RWPE2 (cell line): ENCODE measurements around the gene ENTREP3.
"Not testable (repeated sequence)": the region's sequence is repeated elsewhere in the genome, so short reads cannot be mapped to it uniquely, and the experiment has no call there.

Source experiments
- ATAC-seq: fragments of 200-7000 bp; cut with Tn5 transposase; 3 replicates; pipeline ENCODE4 v1.9.1; 2021; ENCODE audit warnings: low read depth
- DNase-seq: peaks from one replicate; pipeline ENCODE4 v3.0.0-alpha.2; 2020; ENCODE audit warnings: low spot score
- H3K27ac ChIP-seq: fragments of 450-650 bp; 2 replicates; pipeline ENCODE4 v1.5.1; 2017; ENCODE audit warnings: mild to moderate bottlenecking; ENCODE audit not compliant: poor library complexity, severe bottlenecking
- H3K27me3 ChIP-seq: fragments of 250-450 bp; sonication (Bioruptor Pico); 2 replicates; pipeline ENCODE4 v1.5.1; 2021; ENCODE audit warnings: mild to moderate bottlenecking, moderate library complexity; ENCODE audit not compliant: insufficient read depth, poor library complexity, severe bottlenecking
- H3K36me3 ChIP-seq: fragments of 250-450 bp; sonication (Bioruptor Pico); 2 replicates; pipeline ENCODE4 v1.5.1; 2020; ENCODE audit warnings: low read depth, mild to moderate bottlenecking, moderate library complexity
- H3K4me1 ChIP-seq: fragments of 250-450 bp; sonication (Bioruptor Pico); 2 replicates; pipeline ENCODE4 v1.5.1; 2021; ENCODE audit warnings: mild to moderate bottlenecking, moderate library complexity; ENCODE audit not compliant: insufficient read depth, poor library complexity, severe bottlenecking
- H3K4me3 ChIP-seq: fragments of 250-450 bp; sonication (Bioruptor Pico); 2 replicates; pipeline ENCODE4 v1.5.1; 2021; ENCODE audit warnings: mild to moderate bottlenecking, moderate library complexity; ENCODE audit not compliant: severe bottlenecking
- H3K9me3 ChIP-seq: fragments of 250-450 bp; sonication (Bioruptor Pico); 2 replicates; pipeline ENCODE4 v1.5.1; 2021; ENCODE audit warnings: mild to moderate bottlenecking, moderate library complexity; ENCODE audit not compliant: severe bottlenecking
- CTCF ChIP-seq: fragments of 450-650 bp; IDR thresholded peaks from one replicate; pipeline ENCODE4 v1.5.1; 2017; ENCODE audit warnings: mild to moderate bottlenecking, moderate library complexity; ENCODE audit not compliant: poor library complexity, severe bottlenecking

The ENTREP3 gene

GRCh38 chr1:155247667-155248553, 7.4 kb downstream of the ENTREP3 start:
- no peak overlapping the region for H3K4me3 ChIP-seq
- no peak overlapping the region for H3K27ac ChIP-seq
- ATAC-seq (no peak), DNase-seq (no peak)
- no peaks in the 10 kb centered on the region for H3K4me1 ChIP-seq
- TF ChIP-seq CTCF = no peak
- no peaks in the 10 kb centered on the region for H3K27me3 ChIP-seq
- peaks cover 31% of the 10 kb centered on the region for H3K36me3 ChIP-seq
- H3K9me3 ChIP-seq = no peaks in the 10 kb centered on the region

GRCh38 chr1:155246796-155247195, 8.5 kb downstream of the ENTREP3 start:
- not testable (repeated sequence) for H3K4me1 ChIP-seq, ATAC-seq, H3K27ac ChIP-seq, DNase-seq, H3K27me3 ChIP-seq, H3K4me3 ChIP-seq, H3K9me3 ChIP-seq
- H3K36me3 ChIP-seq = peaks cover 30% of the 10 kb centered on the region

- Histone ChIP-seq H3K27me3 (no peaks in the 10 kb centered on the region), H3K4me1 (peaks cover 5% of the 10 kb centered on the region), H3K4me3 (peak overlapping the region; percentile 48), H3K9me3 (no peaks in the 10 kb centered on the region), H3K27ac (peak overlapping the region; percentile 66), H3K36me3 (peaks cover 23% of the 10 kb centered on the region)
- ATAC-seq (no peak), DNase-seq (no peak)
- TF ChIP-seq CTCF = no peak
Measured at GRCh38 chr1:155245163-155245524, 10.1 kb downstream of the ENTREP3 start.

GRCh38 chr1:155244368-155245162, 10.7 kb downstream of the ENTREP3 start:
- Histone ChIP-seq H3K4me1 (peaks cover 5% of the 10 kb centered on the region), H3K9me3 (no peaks in the 10 kb centered on the region), H3K27me3 (no peaks in the 10 kb centered on the region), H3K27ac (peak overlapping the region; percentile 66), H3K36me3 (peaks cover 20% of the 10 kb centered on the region), H3K4me3 (peak overlapping the region; percentile 48)
- DNase-seq = peak; percentile 97
- TF ChIP-seq CTCF = peak; percentile 9
- ATAC-seq = peak; percentile 93

GRCh38 chr1:155242805-155243358, 12.4 kb downstream of the ENTREP3 start:
- H3K4me3 ChIP-seq = no peak overlapping the region
- peaks cover 5% of the 10 kb centered on the region for H3K4me1 ChIP-seq
- peaks cover 6% of the 10 kb centered on the region; the same call in 1 of the 2 replicates for H3K36me3 ChIP-seq
- DNase-seq = no peak
- no peaks in the 10 kb centered on the region for H3K27me3 ChIP-seq
- H3K9me3 ChIP-seq = no peaks in the 10 kb centered on the region
- ATAC-seq = no peak
- peak overlapping the region; percentile 66 for H3K27ac ChIP-seq
- no peak for TF ChIP-seq CTCF
